Measurements from ENCODE around the gene ATP9B.

GRCh38 chr18:79151191-79151590 lies 82.0 kb downstream of the ATP9B start:
- TF ChIP-seq CTCF (conservative IDR thresholded peaks at IDR 0.05; ENCODE audit: low read depth, low read length) = no peak
- no peak for TF ChIP-seq EZH2 (IDR thresholded peaks at IDR 0.05; ENCODE audit: low read length, unreplicated experiment)
- no peak for TF ChIP-seq EZH2phosphoT487 (IDR thresholded peaks at IDR 0.05; ENCODE audit: borderline replicate concordance, low read length)

Measured in PC-3 (cell line).